ENCODE measurements around the gene NFATC1.

Gene NFATC1

GRCh38 chr18:79389689-79390088 is 6.0 kb upstream of the NFATC1 start:
- no peak for DNase-seq (ENCODE audit: low read depth)

GRCh38 chr18:79392226-79392625 is 3.5 kb upstream of the NFATC1 start:
- no peak for DNase-seq (ENCODE audit: low read depth)

GRCh38 chr18:79393181-79393634 is 2.5 kb upstream of the NFATC1 start:
- DNase-seq (ENCODE audit: low read depth): no peak

GRCh38 chr18:79393635-79394533 is 1.8 kb upstream of the NFATC1 start:
- no peak for DNase-seq (ENCODE audit: low read depth)

- no peak for DNase-seq (ENCODE audit: low read depth)
These were observed 1.0 kb upstream of the NFATC1 start for GRCh38 chr18:79394534-79395307.

- no peak for DNase-seq (ENCODE audit: low read depth)
These were observed 456 bp upstream of the NFATC1 start for GRCh38 chr18:79395308-79395640.

- no peak for DNase-seq (ENCODE audit: low read depth)
These were observed 909 bp downstream of the NFATC1 start for GRCh38 chr18:79396431-79397246.

- DNase-seq (ENCODE audit: low read depth): no peak
These were observed 1.6 kb downstream of the NFATC1 start for GRCh38 chr18:79397247-79397829.

GRCh38 chr18:79397830-79398761 is 2.4 kb downstream of the NFATC1 start:
- DNase-seq (ENCODE audit: low read depth): no peak

- DNase-seq (ENCODE audit: low read depth): no peak
These were observed 3.7 kb downstream of the NFATC1 start for GRCh38 chr18:79399275-79400081.

- DNase-seq (ENCODE audit: low read depth): no peak
These were observed 4.4 kb downstream of the NFATC1 start for GRCh38 chr18:79400091-79400590.

GRCh38 chr18:79400591-79401381 is 5.1 kb downstream of the NFATC1 start:
- no peak for DNase-seq (ENCODE audit: low read depth)

GRCh38 chr18:79401494-79402208 is 5.9 kb downstream of the NFATC1 start:
- no peak for DNase-seq (ENCODE audit: low read depth)

- DNase-seq (ENCODE audit: low read depth): no peak
These were observed 6.5 kb downstream of the NFATC1 start for GRCh38 chr18:79402209-79402576.

- no peak for DNase-seq (ENCODE audit: low read depth)
These were observed 7.4 kb downstream of the NFATC1 start for GRCh38 chr18:79402977-79403722.

GRCh38 chr18:79403723-79404566 is 8.2 kb downstream of the NFATC1 start:
- no peak for DNase-seq (ENCODE audit: low read depth)

- no peak for DNase-seq (ENCODE audit: low read depth)
These were observed 8.8 kb downstream of the NFATC1 start for GRCh38 chr18:79404567-79404910.

Measured in HS-27A (cell line).